Muscle layer of colon (tissue), 2 donors: ENCODE data around the gene PPP2R5D.

Experiments
- H3K27ac ChIP-seq: one replicate; pipeline ENCODE4 v1.7.0; 2013; ENCODE audit warnings: low read depth, mild to moderate bottlenecking, low read length, moderate library complexity
- H3K27me3 ChIP-seq, 2 donors: one replicate each; pipeline ENCODE4 v1.7.0; 2013; ENCODE audit warnings: low read length in 2 of 2, mild to moderate bottlenecking in 2 of 2; ENCODE audit not compliant: insufficient read depth in 2 of 2, control insufficient read depth in 1 of 2
- H3K36me3 ChIP-seq: one replicate; pipeline ENCODE4 v1.7.0; 2013; ENCODE audit warnings: mild to moderate bottlenecking, low read length; ENCODE audit not compliant: insufficient read depth
- H3K4me1 ChIP-seq: one replicate; pipeline ENCODE4 v1.7.0; 2013; ENCODE audit warnings: mild to moderate bottlenecking, low read length; ENCODE audit not compliant: insufficient read depth
- H3K4me3 ChIP-seq, 2 donors: one replicate each; pipeline ENCODE4 v1.7.0; 2013; ENCODE audit warnings: low read length in 2 of 2, low read depth in 1 of 2, mild to moderate bottlenecking in 1 of 2, moderate library complexity in 1 of 2
- H3K9ac ChIP-seq: one replicate; pipeline ENCODE4 v1.7.0; 2013; ENCODE audit warnings: low read length
- H3K9me3 ChIP-seq: one replicate; pipeline ENCODE4 v1.7.0; 2013; ENCODE audit warnings: mild to moderate bottlenecking, low read length
- donor health status: abdominal sarcoma.
- donor health status: Adenocarcinoma of cecum.

PPP2R5D gene

GRCh38 chr6:42966571-42966970 is 17.8 kb upstream of the PPP2R5D start:
- H3K27me3 ChIP-seq: no peaks in the 10 kb centered on the region
- no peaks in the 10 kb centered on the region for H3K4me1 ChIP-seq
- H3K36me3 ChIP-seq: peaks cover 48% of the 10 kb centered on the region
- H3K9ac ChIP-seq: no peak overlapping the region
- H3K27ac ChIP-seq: no peak overlapping the region
- H3K9me3 ChIP-seq: no peaks in the 10 kb centered on the region
- H3K4me3 ChIP-seq: no peak overlapping the region

- Histone ChIP-seq H3K4me1 (no peaks in the 10 kb centered on the region), H3K27me3 (no peaks in the 10 kb centered on the region), H3K9ac (no peak overlapping the region), H3K9me3 (no peaks in the 10 kb centered on the region), H3K27ac (no peak overlapping the region), H3K36me3 (peaks cover 48% of the 10 kb centered on the region), H3K4me3 (no peak overlapping the region)
Measured at GRCh38 chr6:42967228-42967627, 17.1 kb upstream of the PPP2R5D start.

GRCh38 chr6:42968126-42968701 is 16.2 kb upstream of the PPP2R5D start:
- H3K4me1 ChIP-seq: no peaks in the 10 kb centered on the region
- H3K36me3 ChIP-seq: peaks cover 48% of the 10 kb centered on the region
- H3K27ac ChIP-seq: no peak overlapping the region
- H3K27me3 ChIP-seq: no peaks in the 10 kb centered on the region
- H3K9ac ChIP-seq: no peak overlapping the region
- no peak overlapping the region for H3K4me3 ChIP-seq
- no peaks in the 10 kb centered on the region for H3K9me3 ChIP-seq

- no peak overlapping the region for H3K4me3 ChIP-seq
- H3K36me3 ChIP-seq: peaks cover 49% of the 10 kb centered on the region
- H3K9ac ChIP-seq: no peak overlapping the region
Measured at GRCh38 chr6:42968783-42969182, 15.6 kb upstream of the PPP2R5D start.

GRCh38 chr6:42969431-42969830 is 14.9 kb upstream of the PPP2R5D start:
- H3K9ac ChIP-seq: no peak overlapping the region
- peaks cover 45% of the 10 kb centered on the region for H3K36me3 ChIP-seq
- H3K4me1 ChIP-seq: no peaks in the 10 kb centered on the region
- H3K27ac ChIP-seq: no peak overlapping the region
- H3K4me3 ChIP-seq: no peak overlapping the region
- H3K27me3 ChIP-seq: no peaks in the 10 kb centered on the region
- no peaks in the 10 kb centered on the region for H3K9me3 ChIP-seq

More at GRCh38 chr6:42968783-42969182, 15.6 kb upstream of the PPP2R5D start:
- H3K4me1 ChIP-seq: no peaks in the 10 kb centered on the region
- no peak overlapping the region for H3K27ac ChIP-seq
- H3K9me3 ChIP-seq: no peaks in the 10 kb centered on the region
- H3K27me3 ChIP-seq: no peaks in the 10 kb centered on the region

- peaks cover 40% of the 10 kb centered on the region for H3K36me3 ChIP-seq
- no peak overlapping the region for H3K27ac ChIP-seq
- H3K4me3 ChIP-seq: no peak overlapping the region
- H3K4me1 ChIP-seq: no peaks in the 10 kb centered on the region
- no peak overlapping the region for H3K9ac ChIP-seq
- H3K27me3 ChIP-seq: no peaks in the 10 kb centered on the region
- no peaks in the 10 kb centered on the region for H3K9me3 ChIP-seq
Measured at GRCh38 chr6:42969934-42970333, 14.4 kb upstream of the PPP2R5D start.

GRCh38 chr6:42970871-42971612 is 13.3 kb upstream of the PPP2R5D start:
- H3K4me3 ChIP-seq: no peak overlapping the region
- no peak overlapping the region for H3K9ac ChIP-seq
- H3K36me3 ChIP-seq: peaks cover 31% of the 10 kb centered on the region

GRCh38 chr6:42971746-42972327 is 12.5 kb upstream of the PPP2R5D start:
- H3K9ac ChIP-seq: no peak overlapping the region
- no peak overlapping the region for H3K27ac ChIP-seq
- peaks cover 2% of the 10 kb centered on the region for H3K4me1 ChIP-seq
- H3K27me3 ChIP-seq: no peaks in the 10 kb centered on the region
- H3K36me3 ChIP-seq: peaks cover 23% of the 10 kb centered on the region
- H3K4me3 ChIP-seq: no peak overlapping the region
- no peaks in the 10 kb centered on the region for H3K9me3 ChIP-seq

More at GRCh38 chr6:42970871-42971612, 13.3 kb upstream of the PPP2R5D start:
- no peak overlapping the region for H3K27ac ChIP-seq
- H3K27me3 ChIP-seq: no peaks in the 10 kb centered on the region
- no peaks in the 10 kb centered on the region for H3K9me3 ChIP-seq
- no peaks in the 10 kb centered on the region for H3K4me1 ChIP-seq

- Histone ChIP-seq H3K4me3 (no peak overlapping the region), H3K36me3 (peaks cover 11% of the 10 kb centered on the region), H3K9me3 (no peaks in the 10 kb centered on the region), H3K4me1 (peaks cover 16% of the 10 kb centered on the region), H3K27ac (no peak overlapping the region), H3K27me3 (no peaks in the 10 kb centered on the region), H3K9ac (no peak overlapping the region)
Measured at GRCh38 chr6:42973926-42974325, 10.4 kb upstream of the PPP2R5D start.

- Histone ChIP-seq H3K4me3 (no peak overlapping the region), H3K9me3 (no peaks in the 10 kb centered on the region), H3K4me1 (peaks cover 23% of the 10 kb centered on the region), H3K9ac (no peak overlapping the region), H3K27me3 (no peaks in the 10 kb centered on the region), H3K36me3 (peaks cover 4% of the 10 kb centered on the region), H3K27ac (no peak overlapping the region)
Measured at GRCh38 chr6:42974919-42975505, 9.4 kb upstream of the PPP2R5D start.

GRCh38 chr6:42978487-42978838 is 5.9 kb upstream of the PPP2R5D start:
- Histone ChIP-seq H3K4me1 (peaks cover 25% of the 10 kb centered on the region), H3K27ac (peak overlapping the region; percentile 92), H3K9ac (peak overlapping the region; percentile 84), H3K27me3 (no peaks in the 10 kb centered on the region), H3K36me3 (peaks cover 4% of the 10 kb centered on the region), H3K4me3 (peak overlapping the region; percentile 75 to 85), H3K9me3 (no peaks in the 10 kb centered on the region)
